ENCODE measurements around the gene RFK. TPM values are rescaled to one million over a fixed set of nuclear protein-coding genes. Genes with fewer than 3 reads are reported as not detected.

RFK gene
- total RNA-seq, 1 donor from 2014 or later: 76.0 TPM

Other genes starting within 250 kb of the RFK start
- gene GCNT1, start 64.8 kb upstream of the RFK start, total RNA-seq: 4.4 TPM